Esophagus (tissue), 2 donors: Measurements from ENCODE around the gene CLGN. TPM values are rescaled to one million over a fixed set of nuclear protein-coding genes. Genes with fewer than 3 reads are reported as not detected.
A peak's percentile ranks its signal among the peaks of the same experiment; 100 is the strongest.

Experiments
- H3K27ac ChIP-seq, 2 donors: one replicate each; pipeline ENCODE4 v1.5.1; 2013; ENCODE audit warnings: low read depth in 2 of 2, mild to moderate bottlenecking in 2 of 2, inconsistent platforms in 1 of 2, low read length in 1 of 2, moderate library complexity in 1 of 2
- H3K27me3 ChIP-seq, 2 donors: one replicate each; pipeline ENCODE4 v1.6.1; 2013; ENCODE audit warnings: low read length in 2 of 2, control low read depth in 1 of 2, mild to moderate bottlenecking in 1 of 2; ENCODE audit not compliant: insufficient read depth in 2 of 2, control insufficient read depth in 1 of 2
- H3K36me3 ChIP-seq, 2 donors: one replicate each; pipeline ENCODE4 v1.6.1; 2013; ENCODE audit warnings: low read length in 1 of 2; ENCODE audit not compliant: control insufficient read depth in 2 of 2, insufficient read depth in 2 of 2
- H3K4me1 ChIP-seq, 2 donors: one replicate each; pipeline ENCODE4 v1.6.1; 2013; ENCODE audit warnings: low read length in 1 of 2; ENCODE audit not compliant: control insufficient read depth in 2 of 2, insufficient read depth in 2 of 2
- H3K4me3 ChIP-seq, 2 donors: one replicate each; pipeline ENCODE4 v1.5.1; 2013; ENCODE audit warnings: low read length in 2 of 2, mild to moderate bottlenecking in 2 of 2, low read depth in 1 of 2, moderate library complexity in 1 of 2
- H3K9me3 ChIP-seq, 2 donors: one replicate each; pipeline ENCODE4 v1.6.1; 2013; ENCODE audit warnings: mild to moderate bottlenecking in 2 of 2, low read depth in 1 of 2, low read length in 1 of 2, moderate library complexity in 1 of 2; ENCODE audit not compliant: control insufficient read depth in 2 of 2, insufficient read depth in 1 of 2
- WGBS, 2 donors: extraction: QIAGEN DNeasy Blood & Tissue Kit; methylation state at CpG; one replicate each; pipeline ENCODE4 v1.1.7; 2013; 5-methylcytosine and 5-hydroxymethylcytosine counted together
- polyA plus RNA-seq, 2 donors: library from polyadenylated mRNA; stranded (reverse); fragments of 200-250 nt; gene quantifications; one replicate each; pipeline ENCODE4 v1.2.3, GENCODE V29; 2013
- donor health status: healthy with polysubstance abuse.
- donor health status: Bipolar disorder and iron deficiency.

Gene CLGN
- polyA plus RNA-seq, 2 donors, result 1.1 to 1.9 TPM

GRCh38 chr4:140395668-140396067 is 31.8 kb downstream of the CLGN start:
- Histone ChIP-seq H3K9me3 (no peaks in the 10 kb centered on the region), H3K4me3 (no peak overlapping the region), H3K27ac (no peak overlapping the region), H3K36me3 (no peaks in the 10 kb centered on the region), H3K27me3 (no peaks in the 10 kb centered on the region), H3K4me1 (no peaks in the 10 kb centered on the region)
- whole genome bisulfite sequencing, 2 donors, result 61 to 74% methylated on average over 5 of the region's 5 CpGs

- Histone ChIP-seq H3K9me3 (no peaks in the 10 kb centered on the region), H3K27me3 (no peaks in the 10 kb centered on the region), H3K4me3 (no peak overlapping the region), H3K4me1 (no peaks in the 10 kb centered on the region), H3K36me3 (no peaks in the 10 kb centered on the region), H3K27ac (no peak overlapping the region)
- WGBS, 2 donors, result 75 to 91% methylated on average over 1 of the region's 1 CpG
These were observed 39.4 kb downstream of the CLGN start for GRCh38 chr4:140388015-140388414.

- H3K4me1 ChIP-seq, result no peaks in the 10 kb centered on the region
- H3K27ac ChIP-seq, result no peak overlapping the region
- no peaks in the 10 kb centered on the region for H3K36me3 ChIP-seq
- H3K4me3 ChIP-seq, result no peak overlapping the region
- no peaks in the 10 kb centered on the region for H3K27me3 ChIP-seq
- no peaks in the 10 kb centered on the region for H3K9me3 ChIP-seq
These were observed 44.7 kb downstream of the CLGN start for GRCh38 chr4:140382732-140383131.

DNA sequence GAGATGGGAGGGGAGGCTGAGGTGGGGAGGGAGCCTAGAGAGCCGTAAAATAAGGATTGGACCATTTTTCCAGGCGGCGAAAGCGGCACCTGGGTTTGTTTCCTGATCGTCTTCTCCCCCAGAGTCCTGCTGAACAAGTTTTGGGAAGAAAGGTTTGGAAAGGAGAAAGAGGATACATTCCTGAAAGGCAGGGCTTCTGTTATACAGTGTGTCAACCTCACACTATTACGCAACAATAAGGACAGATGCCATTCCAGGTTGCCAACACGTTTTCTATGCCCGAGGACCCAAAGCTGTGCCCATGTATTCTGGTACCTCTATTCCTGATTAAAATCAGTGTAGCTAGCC is 53.3 kb downstream of the CLGN start:
- H3K27ac ChIP-seq, result peak overlapping the region; percentile 93 to 96
- H3K4me3 ChIP-seq, result peak overlapping the region; percentile 75 to 91
- H3K27me3 ChIP-seq, result no peaks in the 10 kb centered on the region
- H3K4me1 ChIP-seq, result no peaks in the 10 kb centered on the region
- no peaks in the 10 kb centered on the region for H3K36me3 ChIP-seq
- WGBS, 2 donors, result 4 to 5% methylated on average over 8 of the region's 8 CpGs
- H3K9me3 ChIP-seq, result no peaks in the 10 kb centered on the region

DNA sequence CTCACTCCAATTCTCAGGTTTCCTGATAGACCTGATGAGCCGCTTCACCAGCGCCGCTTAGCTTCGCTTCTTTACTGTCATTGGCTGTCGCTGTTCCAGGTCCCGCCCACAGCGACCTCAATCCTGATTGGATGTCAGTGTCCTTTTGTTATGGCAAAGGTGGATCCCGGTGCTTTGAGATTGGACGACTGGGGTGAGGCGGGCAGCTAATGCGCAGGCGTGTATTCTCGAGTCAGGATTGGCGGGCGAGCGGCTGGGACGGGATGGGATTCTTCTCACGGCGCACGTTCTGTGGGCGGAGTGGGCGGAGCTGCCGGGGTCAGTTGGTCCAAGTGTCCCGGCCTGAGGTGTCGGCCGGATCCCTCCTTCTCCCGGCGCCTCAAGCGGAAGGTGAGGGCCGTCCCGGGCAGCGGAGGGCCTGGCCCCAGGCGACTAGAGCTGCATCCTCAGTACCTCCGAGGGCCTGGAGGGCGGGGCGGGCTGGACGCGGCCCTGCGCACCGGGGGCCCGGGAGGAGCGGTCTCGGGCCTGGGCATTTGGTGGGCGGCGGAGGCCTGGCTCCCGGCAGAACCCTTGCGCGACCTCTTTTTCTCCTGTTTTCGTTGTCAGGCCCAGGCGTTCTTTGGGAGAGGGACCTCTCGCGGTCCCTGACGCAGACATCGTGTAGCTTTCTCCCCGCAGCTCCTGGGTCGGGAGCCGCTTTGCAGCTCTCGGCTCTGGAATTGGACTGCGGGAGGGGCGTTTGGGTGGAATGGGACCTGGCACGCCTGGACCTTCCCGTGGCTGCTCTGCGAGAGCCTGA is 53.9 kb downstream of the CLGN start, which contains the start of gene SCOC:
Gene SCOC, plus strand, starts transcription at position 319 of the 802 bp plus-strand sequence. CDS start 5,525 bp downstream, outside the sequence.
- Histone ChIP-seq H3K4me3 (peak within 1 kb of the TSS; percentile 75 to 91), H3K9me3 (no peaks in the 10 kb centered on the region), H3K36me3 (no peaks in the 10 kb centered on the region), H3K27me3 (no peaks in the 10 kb centered on the region), H3K4me1 (no peaks in the 10 kb centered on the region), H3K27ac (peak within 1 kb of the TSS; percentile 93 to 96)
- WGBS, 2 donors, result 0 to 1% methylated on average over 60 to 63 of the region's 63 CpGs

DNA sequence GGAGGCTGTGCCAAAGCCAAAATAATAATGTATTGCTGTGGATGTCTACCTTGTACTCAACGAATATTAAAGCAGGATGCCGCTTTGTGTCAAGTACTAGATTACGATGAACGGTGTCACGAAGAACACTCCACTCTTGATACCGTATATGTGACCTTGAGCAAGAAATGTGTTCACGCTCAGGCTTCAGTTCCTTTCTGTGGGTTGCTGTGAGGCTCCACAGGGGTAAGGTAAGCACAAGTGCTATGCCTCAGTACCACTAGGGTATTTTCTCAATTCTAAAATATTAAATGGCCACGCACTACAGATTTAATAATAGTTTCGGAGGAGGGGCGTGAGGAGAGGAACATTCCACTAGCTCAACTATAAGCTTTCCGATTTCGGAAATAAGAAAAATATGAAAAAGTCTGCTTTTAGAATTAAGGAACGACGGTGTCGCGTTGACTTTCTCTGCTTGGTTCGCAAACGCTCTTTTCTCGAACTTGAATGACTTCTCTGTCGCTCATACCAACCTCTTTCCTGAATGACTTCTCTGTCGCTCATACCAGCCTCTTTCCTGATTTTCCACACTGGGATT is 54.6 kb downstream of the CLGN start:
- no peaks in the 10 kb centered on the region for H3K9me3 ChIP-seq
- H3K27ac ChIP-seq, result peak overlapping the region; percentile 85 to 89
- WGBS, 2 donors, result 1 to 3% methylated on average over 21 of the region's 21 CpGs
- H3K4me1 ChIP-seq, result no peaks in the 10 kb centered on the region
- peak overlapping the region; percentile 38 to 75 for H3K4me3 ChIP-seq
- no peaks in the 10 kb centered on the region for H3K27me3 ChIP-seq
- no peaks in the 10 kb centered on the region for H3K36me3 ChIP-seq

- Histone ChIP-seq H3K9me3 (no peaks in the 10 kb centered on the region), H3K27ac (no peak overlapping the region), H3K4me1 (no peaks in the 10 kb centered on the region), H3K36me3 (no peaks in the 10 kb centered on the region), H3K4me3 (no peak overlapping the region), H3K27me3 (no peaks in the 10 kb centered on the region)
- WGBS, 2 donors, result 71 to 73% methylated on average over 3 of the region's 3 CpGs
These were observed 58.8 kb downstream of the CLGN start for GRCh38 chr4:140368686-140369085.

DNA sequence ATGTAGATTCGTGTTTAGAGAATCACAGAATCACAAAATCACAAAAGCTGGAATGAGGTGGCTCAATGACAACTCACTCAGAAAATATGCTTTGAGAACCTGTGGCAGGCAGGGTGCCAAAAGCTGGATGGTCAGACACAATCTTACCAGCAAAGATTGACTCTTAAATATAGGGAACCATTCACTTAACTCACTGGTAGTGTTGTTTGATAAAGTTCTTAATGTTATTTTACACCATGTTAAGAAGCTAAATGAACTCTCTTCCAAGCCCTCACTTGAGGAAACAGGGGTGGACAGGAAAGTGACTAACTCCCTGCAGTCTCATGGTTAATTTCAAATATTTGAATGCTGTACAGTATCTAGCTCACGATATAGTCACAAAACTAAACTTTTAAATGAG is 59.7 kb downstream of the CLGN start:
- WGBS, 2 donors, result 52 to 68% methylated on average over 2 of the region's 2 CpGs
- no peaks in the 10 kb centered on the region for H3K9me3 ChIP-seq
- H3K27ac ChIP-seq, result no peak overlapping the region
- no peaks in the 10 kb centered on the region for H3K36me3 ChIP-seq
- no peak overlapping the region for H3K4me3 ChIP-seq
- no peaks in the 10 kb centered on the region for H3K27me3 ChIP-seq
- H3K4me1 ChIP-seq, result no peaks in the 10 kb centered on the region

GRCh38 chr4:140363558-140363957 is 63.9 kb downstream of the CLGN start:
- no peaks in the 10 kb centered on the region for H3K9me3 ChIP-seq
- H3K4me3 ChIP-seq, result no peak overlapping the region
- no peak overlapping the region for H3K27ac ChIP-seq
- H3K27me3 ChIP-seq, result no peaks in the 10 kb centered on the region
- H3K36me3 ChIP-seq, result no peaks in the 10 kb centered on the region
- H3K4me1 ChIP-seq, result no peaks in the 10 kb centered on the region

DNA sequence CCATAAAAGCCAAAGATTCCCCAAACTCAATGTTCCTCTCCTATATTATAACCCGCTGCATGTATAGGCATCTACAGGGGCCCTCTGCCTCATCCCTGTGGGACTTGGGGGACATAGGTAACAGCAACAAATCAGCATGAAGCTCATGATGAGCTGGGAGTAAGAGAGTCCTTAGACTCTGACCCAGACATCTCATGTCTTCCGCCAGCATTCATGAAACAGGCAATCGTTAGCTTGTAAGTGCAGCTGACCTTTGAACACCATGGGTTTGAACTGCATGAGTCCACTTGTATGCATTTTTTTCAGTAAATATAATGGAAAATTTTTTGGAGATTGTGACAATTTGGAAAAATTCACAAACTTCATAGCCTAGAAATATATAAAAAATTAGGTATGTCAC is 64.4 kb downstream of the CLGN start:
- no peaks in the 10 kb centered on the region for H3K4me1 ChIP-seq
- H3K36me3 ChIP-seq, result no peaks in the 10 kb centered on the region
- no peak overlapping the region for H3K4me3 ChIP-seq
- WGBS, 2 donors, result 87 to 93% methylated on average over 3 of the region's 3 CpGs
- H3K27ac ChIP-seq, result no peak overlapping the region
- no peaks in the 10 kb centered on the region for H3K9me3 ChIP-seq
- H3K27me3 ChIP-seq, result no peaks in the 10 kb centered on the region
